HCT116 (cell line): Measurements from ENCODE around the gene BBIP1. TPM values are rescaled to one million over a fixed set of nuclear protein-coding genes. Genes with fewer than 3 reads are reported as not detected.

ENCODE experiments used
- ATAC-seq: fragments of 200-7000 bp; cut with Tn5 transposase; 2 replicates; pipeline ENCODE4 v1.9.1; 2020; ENCODE audit warnings: mild to moderate bottlenecking, moderate library complexity
- BruUV-seq: library from RNA; stranded (reverse); fragments of 400-500 nt; replicated peaks from 2 replicates; lab custom pipeline; 2021; lab: Mats Ljungman, UMichigan
- CTCF ChIA-PET: fragments of 300-600 bp; sonication (Branson Sonifier 250); formaldehyde crosslinking; loops from one replicate; lab custom pipeline; 2021; ENCODE audit warnings: antibody characterized with exemption; lab: Charles Lee
- POLR2A ChIA-PET: fragments of 300-600, 350-600 bp; sonication (Branson Sonifier 250); formaldehyde crosslinking; loops from one replicate; lab custom pipeline; 2021; ENCODE audit warnings: antibody characterized with exemption; lab: Charles Lee
- RAD21 ChIA-PET, 2 experiments: fragments of 300-600 bp; sonication (Branson Sonifier 250); formaldehyde crosslinking; loops; one replicate each; lab custom pipeline; 2023; ENCODE audit warnings: low total read pairs in 2 of 2; ENCODE audit not compliant: uncharacterized antibody in 2 of 2, unreplicated experiment in 2 of 2, low non-redundant PET in 1 of 2; lab: Charles Lee
- DNase-seq: peaks from one replicate; pipeline ENCODE4 v3.0.0-alpha.2; 2010; ENCODE audit warnings: low read depth, low spot score
- H2AFZ ChIP-seq: fragments of 200-600 bp; shearing (Covaris generic), sonication (generic); 2 replicates; pipeline ENCODE4 v1.6.1; 2017; ENCODE audit warnings: low read depth, mixed run types, mixed read lengths, antibody characterized with exemption, low read length; ENCODE audit not compliant: poor library complexity, severe bottlenecking
- H3K27ac ChIP-seq: 2 replicates; pipeline ENCODE4 v1.5.1; 2012; ENCODE audit warnings: low read depth, low read length
- H3K27me3 ChIP-seq: fragments of 200-600 bp; sonication (generic); 2 replicates; pipeline ENCODE4 v1.6.1; 2016; ENCODE audit warnings: mixed run types, low read length, mixed read lengths; ENCODE audit not compliant: insufficient read depth
- H3K36me3 ChIP-seq, 2 experiments: fragments of 200-500 bp in 1 of 2; fragments of 200-600 bp in 1 of 2; sonication (Bioruptor generic) in 1 of 2; sonication (generic) in 1 of 2; 2 replicates each; pipeline versions ENCODE4 v1.5.1 to v1.6.1; 2014 to 2016; ENCODE audit warnings: low read length in 2 of 2, inconsistent platforms in 1 of 2, mixed read lengths in 1 of 2, mixed run types in 1 of 2; ENCODE audit not compliant: insufficient read depth in 2 of 2, control insufficient read depth in 1 of 2
- H3K4me1 ChIP-seq, 2 experiments: fragments of 200-600 bp in 1 of 2; sonication (generic) in 1 of 2; 2 replicates each; pipeline versions ENCODE4 v1.5.1 to v1.6.1; 2012 to 2017; ENCODE audit warnings: low read length in 2 of 2, inconsistent platforms in 1 of 2, mild to moderate bottlenecking in 1 of 2, mixed read lengths in 1 of 2, mixed run types in 1 of 2, moderate library complexity in 1 of 2; ENCODE audit not compliant: insufficient read depth in 2 of 2, control insufficient read depth in 1 of 2
- H3K4me2 ChIP-seq: fragments of 200-600 bp; sonication (generic); 2 replicates; pipeline ENCODE4 v1.6.1; 2017; ENCODE audit warnings: mixed run types, low read length, mixed read lengths
- H3K4me3 ChIP-seq, 2 experiments: fragments of 200-600 bp in 1 of 2; sonication (generic) in 1 of 2; replicated peaks in 1 of 2; 2 replicates each; pipeline ENCODE4 v1.5.1; 2011 to 2016; ENCODE audit warnings: low read length in 2 of 2, control low read depth in 1 of 2, low read depth in 1 of 2, mild to moderate bottlenecking in 1 of 2, mixed read lengths in 1 of 2, mixed run types in 1 of 2
- H3K79me2 ChIP-seq: fragments of 200-600 bp; sonication (generic); 2 replicates; pipeline ENCODE4 v1.6.1; 2017; ENCODE audit warnings: mild to moderate bottlenecking, mixed run types, low read length, moderate library complexity, mixed read lengths; ENCODE audit not compliant: insufficient read depth
- H3K9ac ChIP-seq: fragments of 200-600 bp; sonication (generic); 2 replicates; pipeline ENCODE4 v1.6.1; 2016; ENCODE audit warnings: low read length, mixed read lengths
- H3K9me2 ChIP-seq: fragments of 200-600 bp; sonication (generic), shearing (Covaris generic); 2 replicates; pipeline ENCODE4 v1.6.1; 2017; ENCODE audit warnings: mixed run types, mild to moderate bottlenecking, moderate library complexity; ENCODE audit not compliant: insufficient read depth
- H3K9me3 ChIP-seq, 2 experiments: fragments of 200-500 bp in 1 of 2; fragments of 200-600 bp in 1 of 2; sonication (Bioruptor generic) in 1 of 2; sonication (generic) in 1 of 2; 2 replicates each; pipeline ENCODE4 v1.6.1; 2014 to 2017; ENCODE audit warnings: low read length in 2 of 2, mixed read lengths in 2 of 2, inconsistent platforms in 1 of 2, low read depth in 1 of 2, mild to moderate bottlenecking in 1 of 2, mixed run types in 1 of 2, moderate library complexity in 1 of 2; ENCODE audit not compliant: control insufficient read depth in 1 of 2, insufficient read depth in 1 of 2
- H4K20me1 ChIP-seq: fragments of 200-600 bp; sonication (generic), shearing (Covaris generic); 2 replicates; pipeline ENCODE4 v1.6.1; 2017; ENCODE audit warnings: mixed run types, mild to moderate bottlenecking, moderate library complexity; ENCODE audit not compliant: insufficient read depth
- ELF1 ChIP-seq: IDR thresholded peaks from 2 replicates; pipeline ENCODE4 v1.6.1; 2012; ENCODE audit warnings: low read depth, borderline replicate concordance
- POLR2A ChIP-seq: IDR thresholded peaks from 2 replicates; pipeline ENCODE4 v1.7.0; 2011; ENCODE audit warnings: borderline replicate concordance; ENCODE audit not compliant: insufficient read depth, insufficient read length; ENCODE audit errors: extremely low read depth
- SP1 ChIP-seq: IDR thresholded peaks from 2 replicates; pipeline ENCODE4 v1.6.1; 2012; ENCODE audit warnings: low read depth
- SRF ChIP-seq: IDR thresholded peaks from 2 replicates; pipeline ENCODE4 v1.6.1; 2012; ENCODE audit warnings: low read depth
- ZNF274 ChIP-seq: fragments of 200-500 bp; sonication (Bioruptor generic); IDR thresholded peaks from 2 replicates; pipeline ENCODE4 v1.6.1; 2014; ENCODE audit warnings: mild to moderate bottlenecking, low read depth, low read length, inconsistent platforms
- intact Hi-C: fragments of 100-400 bp; cut with micrococcal nuclease; formaldehyde crosslinking; loops from 2 replicates; pipeline ENCODE4 v1.10.0; 2022
- total RNA-seq: library from RNA; stranded (reverse); gene quantifications from one replicate; pipeline ENCODE4 v1.2.1, GENCODE V29; 2021; ENCODE audit not compliant: unreplicated experiment
- TF ChIP-seq, protein P1 (sequence below), 3 experiments: fragments of 200-600 bp in 1 of 3; sonication (generic) in 1 of 3; IDR thresholded peaks in 2 of 3; conservative IDR thresholded peaks in 1 of 3; 2 replicates each; pipeline ENCODE4 v1.5.1; 2012 to 2017; ENCODE audit warnings: low read depth in 2 of 3, low read length in 2 of 3, antibody characterized with exemption in 1 of 3, borderline replicate concordance in 1 of 3, control low read depth in 1 of 3, mild to moderate bottlenecking in 1 of 3, mixed read lengths in 1 of 3, mixed run types in 1 of 3, moderate library complexity in 1 of 3; ENCODE audit not compliant: insufficient read depth in 1 of 3
- TF ChIP-seq, protein P2 (sequence below): IDR thresholded peaks from 2 replicates; pipeline ENCODE4 v1.6.1; 2012; ENCODE audit warnings: low read depth

Gene BBIP1
- total RNA-seq, 1 experiment from 2014 or later: 38.9 TPM

- TF ChIP-seq, protein P1, sequence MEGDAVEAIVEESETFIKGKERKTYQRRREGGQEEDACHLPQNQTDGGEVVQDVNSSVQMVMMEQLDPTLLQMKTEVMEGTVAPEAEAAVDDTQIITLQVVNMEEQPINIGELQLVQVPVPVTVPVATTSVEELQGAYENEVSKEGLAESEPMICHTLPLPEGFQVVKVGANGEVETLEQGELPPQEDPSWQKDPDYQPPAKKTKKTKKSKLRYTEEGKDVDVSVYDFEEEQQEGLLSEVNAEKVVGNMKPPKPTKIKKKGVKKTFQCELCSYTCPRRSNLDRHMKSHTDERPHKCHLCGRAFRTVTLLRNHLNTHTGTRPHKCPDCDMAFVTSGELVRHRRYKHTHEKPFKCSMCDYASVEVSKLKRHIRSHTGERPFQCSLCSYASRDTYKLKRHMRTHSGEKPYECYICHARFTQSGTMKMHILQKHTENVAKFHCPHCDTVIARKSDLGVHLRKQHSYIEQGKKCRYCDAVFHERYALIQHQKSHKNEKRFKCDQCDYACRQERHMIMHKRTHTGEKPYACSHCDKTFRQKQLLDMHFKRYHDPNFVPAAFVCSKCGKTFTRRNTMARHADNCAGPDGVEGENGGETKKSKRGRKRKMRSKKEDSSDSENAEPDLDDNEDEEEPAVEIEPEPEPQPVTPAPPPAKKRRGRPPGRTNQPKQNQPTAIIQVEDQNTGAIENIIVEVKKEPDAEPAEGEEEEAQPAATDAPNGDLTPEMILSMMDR (IDR thresholded peaks at IDR 0.05 in 2 of 3, conservative IDR thresholded peaks at IDR 0.05 in 1 of 3; ENCODE audit: borderline replicate concordance in 1 of 3, insufficient read depth in 1 of 3, low read depth in 2 of 3, low read length in 2 of 3): no peak
- TF ChIP-seq SRF: no peak
- TF ChIP-seq ZNF274: no peak
These were observed 55.6 kb downstream of the BBIP1 start (continued) for GRCh38 chr10:110863361-110863760.

GRCh38 chr10:110862961-110863360 lies 56.0 kb downstream of the BBIP1 start:
- intact Hi-C loops: no loop called here
- Histone ChIP-seq H3K79me2 (no peaks in the 10 kb centered on the region), H3K9ac (no peak overlapping the region), H3K27me3 (no peaks in the 10 kb centered on the region), H3K4me2 (no peak overlapping the region), H3K9me2 (no peaks in the 10 kb centered on the region), H3K9me3 (no peaks in the 10 kb centered on the region), H3K36me3 (no peaks in the 10 kb centered on the region), H4K20me1 (no peaks in the 10 kb centered on the region), H3K27ac (no peak overlapping the region), H3K4me3 (no peak overlapping the region), H3K4me1 (peaks cover 11 to 20% of the 10 kb centered on the region in 2 experiments), H2AFZ (no peak overlapping the region)
- no TSS peak for BruUV-seq
- ATAC-seq (no peak), DNase-seq (no peak)
- ChIA-PET POLR2A (no interaction called here), RAD21 (no interaction called here), CTCF (no interaction called here)
- TF ChIP-seq ELF1: no peak
- no peak for TF ChIP-seq SP1
- no peak for TF ChIP-seq POLR2A
- TF ChIP-seq, protein P2, sequence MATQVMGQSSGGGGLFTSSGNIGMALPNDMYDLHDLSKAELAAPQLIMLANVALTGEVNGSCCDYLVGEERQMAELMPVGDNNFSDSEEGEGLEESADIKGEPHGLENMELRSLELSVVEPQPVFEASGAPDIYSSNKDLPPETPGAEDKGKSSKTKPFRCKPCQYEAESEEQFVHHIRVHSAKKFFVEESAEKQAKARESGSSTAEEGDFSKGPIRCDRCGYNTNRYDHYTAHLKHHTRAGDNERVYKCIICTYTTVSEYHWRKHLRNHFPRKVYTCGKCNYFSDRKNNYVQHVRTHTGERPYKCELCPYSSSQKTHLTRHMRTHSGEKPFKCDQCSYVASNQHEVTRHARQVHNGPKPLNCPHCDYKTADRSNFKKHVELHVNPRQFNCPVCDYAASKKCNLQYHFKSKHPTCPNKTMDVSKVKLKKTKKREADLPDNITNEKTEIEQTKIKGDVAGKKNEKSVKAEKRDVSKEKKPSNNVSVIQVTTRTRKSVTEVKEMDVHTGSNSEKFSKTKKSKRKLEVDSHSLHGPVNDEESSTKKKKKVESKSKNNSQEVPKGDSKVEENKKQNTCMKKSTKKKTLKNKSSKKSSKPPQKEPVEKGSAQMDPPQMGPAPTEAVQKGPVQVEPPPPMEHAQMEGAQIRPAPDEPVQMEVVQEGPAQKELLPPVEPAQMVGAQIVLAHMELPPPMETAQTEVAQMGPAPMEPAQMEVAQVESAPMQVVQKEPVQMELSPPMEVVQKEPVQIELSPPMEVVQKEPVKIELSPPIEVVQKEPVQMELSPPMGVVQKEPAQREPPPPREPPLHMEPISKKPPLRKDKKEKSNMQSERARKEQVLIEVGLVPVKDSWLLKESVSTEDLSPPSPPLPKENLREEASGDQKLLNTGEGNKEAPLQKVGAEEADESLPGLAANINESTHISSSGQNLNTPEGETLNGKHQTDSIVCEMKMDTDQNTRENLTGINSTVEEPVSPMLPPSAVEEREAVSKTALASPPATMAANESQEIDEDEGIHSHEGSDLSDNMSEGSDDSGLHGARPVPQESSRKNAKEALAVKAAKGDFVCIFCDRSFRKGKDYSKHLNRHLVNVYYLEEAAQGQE: no peak
- TF ChIP-seq, protein P1 (IDR thresholded peaks at IDR 0.05 in 2 of 3, conservative IDR thresholded peaks at IDR 0.05 in 1 of 3; ENCODE audit: borderline replicate concordance in 1 of 3, insufficient read depth in 1 of 3, low read depth in 2 of 3, low read length in 2 of 3): no peak
